ENCODE measurements around the gene MORN4.
A peak's percentile ranks its signal among the peaks of the same experiment; 100 is the strongest.
"Not testable (repeated sequence)": the region's sequence is repeated elsewhere in the genome, so short reads cannot be mapped to it uniquely, and the experiment has no call there.

The MORN4 gene

DNA sequence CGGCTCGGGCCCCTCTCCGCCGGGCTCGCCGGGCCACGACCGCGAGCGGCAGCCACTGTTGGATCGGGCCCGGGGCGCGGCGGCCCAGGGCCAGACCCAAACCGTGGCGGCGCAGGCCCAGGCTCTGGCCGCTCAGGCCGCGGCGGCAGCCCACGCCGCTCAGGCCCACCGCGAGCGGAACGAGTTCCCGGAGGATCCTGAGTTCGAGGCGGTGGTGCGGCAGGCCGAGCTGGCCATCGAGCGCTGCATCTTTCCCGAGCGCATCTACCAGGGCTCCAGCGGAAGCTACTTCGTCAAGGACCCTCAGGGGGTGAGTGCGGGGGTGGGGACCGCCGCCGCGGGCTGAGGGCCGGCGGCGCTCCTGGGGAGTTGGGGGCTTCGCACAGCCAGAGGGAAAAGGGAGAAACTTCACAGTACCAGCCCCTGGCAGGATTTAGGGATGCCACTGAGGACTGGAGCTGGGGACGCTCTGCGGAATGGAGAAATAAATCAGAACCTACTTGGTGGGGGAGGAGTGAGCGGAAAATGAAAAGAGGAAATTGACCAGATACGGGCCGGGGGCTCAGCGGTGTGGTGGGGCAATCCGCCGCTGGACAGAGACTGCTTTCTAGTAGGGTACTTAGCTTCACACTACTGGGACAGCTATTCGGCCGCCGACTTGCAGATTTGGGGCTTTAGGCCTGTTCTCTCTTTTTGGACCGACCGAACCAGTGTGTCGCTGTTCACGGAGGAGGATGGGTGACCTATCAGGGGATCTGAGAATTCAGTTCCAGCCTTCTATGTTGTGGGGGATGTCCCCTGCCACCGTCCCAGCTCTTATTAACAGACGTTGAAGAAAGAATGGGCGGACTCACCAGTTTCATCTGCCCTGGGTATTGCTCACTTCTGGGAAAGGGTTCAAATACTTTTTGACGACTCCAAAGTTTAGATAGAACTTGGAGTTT, 7.8 kb upstream of the MORN4 start:
- peak overlapping the region; percentile 93 for H3K4me3 ChIP-seq (ENCODE audit: low read length)
- peak; percentile 1 for TF ChIP-seq CTCF (conservative IDR thresholded peaks at IDR 0.05; ENCODE audit: low read depth, low read length)
- DNase-seq (ENCODE audit: low read depth) = no peak

DNA sequence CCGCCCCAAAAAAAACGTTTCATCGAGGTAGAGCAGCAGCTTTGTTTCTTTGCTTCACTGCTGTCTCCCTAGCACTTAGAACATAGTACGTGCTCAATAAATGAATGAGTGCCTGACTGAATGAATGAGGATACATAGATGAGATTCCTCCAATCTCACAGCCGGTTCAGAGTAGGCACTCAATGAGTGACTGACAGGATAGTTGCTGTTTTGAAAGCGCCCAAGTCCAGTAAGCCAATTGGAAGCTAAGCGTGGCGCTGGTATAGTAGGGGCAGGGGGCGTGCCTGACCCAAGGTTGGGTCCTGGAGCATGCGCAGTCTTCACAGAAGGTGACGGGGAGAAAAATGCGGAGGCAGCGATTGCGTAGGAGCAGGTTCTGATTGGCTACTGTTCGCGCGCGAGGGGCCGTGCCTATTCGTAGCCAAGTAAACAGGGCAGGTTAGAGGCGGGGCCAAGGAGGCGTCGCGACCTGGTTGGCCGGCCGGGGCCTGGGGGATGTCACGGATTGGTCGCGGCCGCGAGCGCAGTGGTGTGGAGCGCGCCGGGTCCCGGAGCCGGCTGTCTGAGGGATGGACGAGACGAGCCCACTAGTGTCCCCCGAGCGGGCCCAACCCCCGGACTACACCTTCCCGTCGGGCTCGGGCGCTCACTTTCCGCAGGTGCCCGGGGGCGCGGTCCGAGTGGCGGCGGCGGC, 7.0 kb upstream of the MORN4 start, which contains the start of gene PI4K2A:
TSS of gene PI4K2A (plus strand) at position 498 of the 694 bp plus-strand sequence. CDS start at position 570, 72 bp downstream.
- H3K4me3 ChIP-seq (ENCODE audit: low read length) = peak within 1 kb of the TSS; percentile 93
- no peak for TF ChIP-seq CTCF (conservative IDR thresholded peaks at IDR 0.05; ENCODE audit: low read depth, low read length)
- peak; percentile 97 for DNase-seq (ENCODE audit: low read depth)

DNA sequence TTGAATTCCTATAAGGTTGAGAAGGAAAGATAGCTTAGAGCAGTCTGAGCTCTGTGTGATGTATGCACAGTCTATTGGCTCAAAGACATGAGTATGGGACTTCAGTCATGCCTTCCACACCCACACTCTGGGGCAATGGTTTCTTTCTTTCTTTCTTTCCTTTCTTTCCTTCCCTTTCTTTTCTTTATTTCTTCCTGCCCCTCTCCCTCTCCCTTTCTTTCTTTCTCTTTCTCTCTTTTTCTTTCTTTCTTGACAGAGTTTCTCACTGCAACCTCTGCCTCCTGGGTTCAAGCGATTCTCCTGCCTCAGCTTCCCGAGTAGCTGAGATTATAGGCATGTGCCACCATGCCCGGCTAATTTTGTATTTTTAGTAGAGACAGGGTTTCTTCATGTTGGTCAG, 5.8 kb upstream of the MORN4 start:
- not testable (repeated sequence) for H3K4me3 ChIP-seq (ENCODE audit: low read length); DNase-seq (ENCODE audit: low read depth)

- DNase-seq (ENCODE audit: low read depth) = no peak
- TF ChIP-seq CTCF (conservative IDR thresholded peaks at IDR 0.05; ENCODE audit: low read depth, low read length) = no peak
- H3K4me3 ChIP-seq (ENCODE audit: low read length) = no peak overlapping the region
Measured at GRCh38 chr10:97635577-97635976, 2.3 kb upstream of the MORN4 start.

DNA sequence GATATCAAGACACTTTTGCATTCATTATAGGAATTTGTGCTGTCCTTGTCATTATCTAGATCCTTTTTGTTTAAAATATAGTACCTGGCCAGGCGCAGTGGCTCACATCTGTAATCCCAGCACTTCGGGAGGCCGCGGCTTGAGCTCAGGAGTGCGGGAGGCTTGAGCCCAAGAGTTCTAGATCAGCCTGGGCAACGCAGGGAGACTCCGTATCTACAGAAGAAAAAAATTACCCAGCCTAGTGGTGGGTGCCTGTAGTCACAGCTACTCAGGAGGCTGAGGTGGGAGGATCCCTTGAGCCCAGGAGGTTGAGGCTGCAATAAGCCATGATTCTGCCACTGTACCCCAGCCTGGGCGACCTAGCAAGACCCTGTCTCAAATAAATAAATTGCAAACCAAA, 621 bp upstream of the MORN4 start:
- H3K4me3 ChIP-seq (ENCODE audit: low read length) = peak overlapping the region; percentile 89
- no peak for DNase-seq (ENCODE audit: low read depth)
- no peak for TF ChIP-seq CTCF (conservative IDR thresholded peaks at IDR 0.05; ENCODE audit: low read depth, low read length)

DNA sequence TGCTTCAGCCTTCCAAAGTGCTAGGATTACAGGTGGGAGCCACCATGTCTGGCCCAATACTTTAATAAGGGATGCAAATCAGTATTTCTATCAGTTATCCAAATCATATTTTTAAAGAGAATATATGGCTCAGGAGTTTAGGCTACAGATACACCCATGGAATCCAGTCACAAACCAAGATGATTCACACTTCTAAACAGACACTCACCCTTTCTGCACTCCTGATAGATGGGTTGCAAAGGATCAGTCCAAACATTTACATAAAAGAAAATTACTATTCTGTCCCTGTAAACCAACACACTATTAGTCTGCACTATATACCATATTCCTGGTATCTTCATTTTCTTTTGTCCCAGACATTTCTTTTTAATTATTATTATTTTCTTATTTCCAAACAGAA, 2.2 kb downstream of the MORN4 start:
- no peak overlapping the region for H3K4me3 ChIP-seq (ENCODE audit: low read length)
- TF ChIP-seq CTCF (conservative IDR thresholded peaks at IDR 0.05; ENCODE audit: low read depth, low read length) = no peak
- no peak for DNase-seq (ENCODE audit: low read depth)

DNA sequence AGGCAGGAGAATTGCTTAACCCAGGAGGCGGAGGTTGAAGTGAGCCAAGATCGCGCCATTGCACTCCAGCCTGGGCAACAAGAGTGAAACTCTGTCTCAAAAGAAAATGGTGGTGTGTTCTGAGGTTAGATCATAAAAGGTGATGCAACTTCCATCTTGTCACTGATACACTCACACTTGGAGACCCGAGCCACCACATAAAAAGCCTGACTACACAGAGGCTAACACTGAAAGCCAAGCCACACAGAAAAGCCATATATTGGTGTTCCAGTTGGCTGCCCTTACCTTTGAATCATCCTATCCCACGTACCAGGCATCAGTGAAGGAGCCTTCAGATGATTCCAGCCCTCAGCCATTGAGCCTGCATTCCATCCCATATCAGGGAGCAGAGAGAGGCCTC, 4.0 kb downstream of the MORN4 start:
- TF ChIP-seq CTCF (conservative IDR thresholded peaks at IDR 0.05; ENCODE audit: low read depth, low read length) = no peak
- DNase-seq (ENCODE audit: low read depth) = no peak

More for the DNA sequence above, 4.0 kb downstream of the MORN4 start:
- no peak overlapping the region for H3K4me3 ChIP-seq (ENCODE audit: low read length)

All from retinal pigment epithelial cell (primary cell).